Hepatocyte (in vitro differentiated cells): ENCODE data around the gene FFAR3.

Experiments used
- CTCF ChIP-seq: fragments of 200-600 bp; sonication (generic); IDR thresholded peaks from 2 replicates; pipeline ENCODE4 v1.5.1; 2016; ENCODE audit warnings: antibody characterized with exemption, mild to moderate bottlenecking; ENCODE audit not compliant: poor library complexity
- EZH2phosphoT487 ChIP-seq: fragments of 200-600 bp; sonication (generic); IDR thresholded peaks from one replicate; pipeline ENCODE4 v1.6.1; 2018; ENCODE audit warnings: antibody characterized with exemption, mild to moderate bottlenecking, low read depth, moderate library complexity; ENCODE audit not compliant: unreplicated experiment, severe bottlenecking

GRCh38 chr19:35327642-35328041 is 30.6 kb upstream of the FFAR3 start:
- TF ChIP-seq EZH2phosphoT487, result no peak
- no peak for TF ChIP-seq CTCF
